ENCODE results near the gene LOC101059915.

The LOC101059915 gene

DNA sequence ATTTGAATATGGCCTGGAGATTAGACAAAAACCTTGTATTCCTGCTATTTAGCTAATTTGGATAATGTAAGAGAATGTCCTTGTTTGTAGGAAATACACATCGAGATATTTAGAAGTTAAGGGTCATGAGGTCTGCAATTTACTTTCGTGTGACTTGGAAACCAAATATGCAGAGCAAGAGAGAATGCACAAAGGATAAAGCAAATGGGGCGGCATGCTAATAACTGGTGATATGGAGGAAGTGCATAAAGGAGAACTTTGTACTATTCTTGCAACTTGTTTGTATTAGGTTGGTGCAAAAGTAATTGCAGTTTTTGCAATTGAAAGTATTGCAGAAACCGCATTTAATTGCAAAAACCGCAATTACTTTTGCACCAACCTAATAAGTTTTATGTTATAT lies 41.9 kb upstream of the LOC101059915 start:
- no peak overlapping the region for H3K4me3 Mint-ChIP-seq
- TF ChIP-seq, protein P1, sequence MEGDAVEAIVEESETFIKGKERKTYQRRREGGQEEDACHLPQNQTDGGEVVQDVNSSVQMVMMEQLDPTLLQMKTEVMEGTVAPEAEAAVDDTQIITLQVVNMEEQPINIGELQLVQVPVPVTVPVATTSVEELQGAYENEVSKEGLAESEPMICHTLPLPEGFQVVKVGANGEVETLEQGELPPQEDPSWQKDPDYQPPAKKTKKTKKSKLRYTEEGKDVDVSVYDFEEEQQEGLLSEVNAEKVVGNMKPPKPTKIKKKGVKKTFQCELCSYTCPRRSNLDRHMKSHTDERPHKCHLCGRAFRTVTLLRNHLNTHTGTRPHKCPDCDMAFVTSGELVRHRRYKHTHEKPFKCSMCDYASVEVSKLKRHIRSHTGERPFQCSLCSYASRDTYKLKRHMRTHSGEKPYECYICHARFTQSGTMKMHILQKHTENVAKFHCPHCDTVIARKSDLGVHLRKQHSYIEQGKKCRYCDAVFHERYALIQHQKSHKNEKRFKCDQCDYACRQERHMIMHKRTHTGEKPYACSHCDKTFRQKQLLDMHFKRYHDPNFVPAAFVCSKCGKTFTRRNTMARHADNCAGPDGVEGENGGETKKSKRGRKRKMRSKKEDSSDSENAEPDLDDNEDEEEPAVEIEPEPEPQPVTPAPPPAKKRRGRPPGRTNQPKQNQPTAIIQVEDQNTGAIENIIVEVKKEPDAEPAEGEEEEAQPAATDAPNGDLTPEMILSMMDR (IDR thresholded peaks at IDR 0.05; ENCODE audit: unreplicated experiment): no peak
- peaks cover 3% of the 10 kb centered on the region for H3K9me3 Mint-ChIP-seq
- no peak overlapping the region for H3K27ac Mint-ChIP-seq
- H3K36me3 Mint-ChIP-seq: no peaks in the 10 kb centered on the region
- no peaks in the 10 kb centered on the region for H3K27me3 Mint-ChIP-seq (ENCODE audit: low read depth)
- H3K4me1 Mint-ChIP-seq: peaks cover 4% of the 10 kb centered on the region
- DNase-seq (ENCODE audit: low spot score in 2 of 2, unreplicated experiment in 2 of 2): no peak

DNA sequence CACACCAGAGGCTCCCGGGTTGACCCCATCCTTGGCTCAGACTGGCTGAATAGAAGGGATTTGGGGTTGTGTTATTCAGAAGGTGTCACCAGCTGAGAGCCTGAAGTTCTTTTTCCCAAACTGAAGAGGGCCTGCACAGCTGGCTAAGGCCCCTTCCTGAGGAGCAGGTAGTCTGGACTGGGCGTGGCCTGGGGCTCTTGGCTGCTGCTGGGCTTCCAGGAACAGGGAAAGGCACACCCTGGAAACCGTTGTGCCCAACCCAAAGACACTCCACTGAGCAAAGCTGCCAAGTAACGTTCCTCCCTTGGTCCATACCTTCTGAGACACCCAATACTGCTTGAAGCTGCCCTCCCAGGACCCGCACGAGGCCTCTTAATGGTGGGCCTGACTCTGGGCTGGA lies 40.8 kb upstream of the LOC101059915 start:
- Mint-ChIP-seq H3K36me3 (no peaks in the 10 kb centered on the region), H3K9me3 (no peaks in the 10 kb centered on the region), H3K27ac (no peak overlapping the region), H3K4me3 (no peak overlapping the region), H3K27me3 (ENCODE audit: low read depth) (no peaks in the 10 kb centered on the region), H3K4me1 (peaks cover 4% of the 10 kb centered on the region)
- no peak for DNase-seq (ENCODE audit: low spot score in 2 of 2, unreplicated experiment in 2 of 2)
- TF ChIP-seq, protein P1 (IDR thresholded peaks at IDR 0.05; ENCODE audit: unreplicated experiment): no peak

DNA sequence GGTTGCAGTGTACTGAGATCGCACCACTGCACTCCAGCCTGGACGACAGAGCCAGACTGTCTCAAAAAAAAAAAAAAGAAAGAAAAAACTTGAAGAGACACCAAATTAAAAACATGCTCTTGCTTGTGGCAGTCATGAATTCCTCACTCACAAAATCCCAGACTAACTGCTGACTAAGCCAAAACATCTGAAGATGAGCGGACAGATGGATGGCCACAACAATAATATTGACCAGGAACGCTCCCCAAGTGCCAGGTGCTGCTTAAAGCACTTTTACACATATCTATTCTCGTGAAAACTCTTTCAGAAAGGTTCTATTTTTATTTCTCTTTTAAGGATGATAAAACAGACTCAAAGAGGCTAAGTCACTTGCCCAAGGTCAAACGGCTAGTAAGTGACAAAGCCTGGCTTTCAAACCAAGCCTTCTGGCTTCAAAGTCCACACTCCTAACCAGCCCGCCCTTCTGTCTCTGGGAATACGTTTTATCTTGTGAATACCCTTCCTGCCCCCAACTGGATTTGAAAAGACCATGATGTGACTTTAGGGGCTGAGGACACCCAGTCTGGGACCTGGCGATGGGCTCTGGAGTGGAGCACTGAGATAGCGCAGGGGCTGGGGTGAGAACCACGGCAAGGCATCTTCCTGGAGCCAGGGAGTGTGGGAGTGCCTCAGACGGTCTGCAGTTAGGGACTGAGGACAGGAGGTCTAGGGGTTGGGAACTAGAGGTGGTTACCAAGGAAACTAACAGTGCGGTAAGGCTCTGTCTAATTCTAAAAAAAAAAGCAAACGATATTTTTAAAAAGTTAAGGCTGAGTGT lies 39.5 kb upstream of the LOC101059915 start:
- Mint-ChIP-seq H3K9me3 (peaks cover 10% of the 10 kb centered on the region), H3K27me3 (ENCODE audit: low read depth) (no peaks in the 10 kb centered on the region), H3K36me3 (no peaks in the 10 kb centered on the region), H3K4me1 (peaks cover 1% of the 10 kb centered on the region), H3K4me3 (no peak overlapping the region), H3K27ac (no peak overlapping the region)
- TF ChIP-seq, protein P1 (IDR thresholded peaks at IDR 0.05; ENCODE audit: unreplicated experiment): no peak
- DNase-seq (ENCODE audit: low spot score in 2 of 2, unreplicated experiment in 2 of 2): no peak

DNA sequence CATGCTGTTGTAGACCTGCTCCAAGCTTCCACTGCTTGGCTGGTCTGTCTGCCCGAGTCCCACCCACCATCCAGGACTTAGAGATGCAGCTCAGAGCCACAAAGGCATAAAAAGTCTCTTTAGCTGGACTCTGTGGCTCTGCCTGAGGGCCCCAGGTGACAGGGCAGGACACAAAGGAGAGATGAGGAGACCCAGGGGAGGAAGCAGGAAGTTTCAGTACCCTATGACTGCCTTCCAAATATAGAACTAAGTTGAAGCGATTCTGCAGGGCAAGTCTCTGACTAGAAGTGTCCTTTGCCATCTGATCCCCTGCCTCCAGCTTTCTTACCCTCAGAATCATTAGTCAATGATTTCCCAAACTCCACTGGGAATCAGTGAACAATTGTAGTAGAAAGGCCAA lies 37.9 kb upstream of the LOC101059915 start:
- TF ChIP-seq, protein P1 (IDR thresholded peaks at IDR 0.05; ENCODE audit: unreplicated experiment): no peak
- DNase-seq (ENCODE audit: low spot score in 2 of 2, unreplicated experiment in 2 of 2): no peak
- peaks cover 15% of the 10 kb centered on the region for H3K9me3 Mint-ChIP-seq
- H3K4me1 Mint-ChIP-seq: no peaks in the 10 kb centered on the region
- no peaks in the 10 kb centered on the region for H3K27me3 Mint-ChIP-seq (ENCODE audit: low read depth)
- no peaks in the 10 kb centered on the region for H3K36me3 Mint-ChIP-seq
- H3K27ac Mint-ChIP-seq: no peak overlapping the region
- H3K4me3 Mint-ChIP-seq: no peak overlapping the region

DNA sequence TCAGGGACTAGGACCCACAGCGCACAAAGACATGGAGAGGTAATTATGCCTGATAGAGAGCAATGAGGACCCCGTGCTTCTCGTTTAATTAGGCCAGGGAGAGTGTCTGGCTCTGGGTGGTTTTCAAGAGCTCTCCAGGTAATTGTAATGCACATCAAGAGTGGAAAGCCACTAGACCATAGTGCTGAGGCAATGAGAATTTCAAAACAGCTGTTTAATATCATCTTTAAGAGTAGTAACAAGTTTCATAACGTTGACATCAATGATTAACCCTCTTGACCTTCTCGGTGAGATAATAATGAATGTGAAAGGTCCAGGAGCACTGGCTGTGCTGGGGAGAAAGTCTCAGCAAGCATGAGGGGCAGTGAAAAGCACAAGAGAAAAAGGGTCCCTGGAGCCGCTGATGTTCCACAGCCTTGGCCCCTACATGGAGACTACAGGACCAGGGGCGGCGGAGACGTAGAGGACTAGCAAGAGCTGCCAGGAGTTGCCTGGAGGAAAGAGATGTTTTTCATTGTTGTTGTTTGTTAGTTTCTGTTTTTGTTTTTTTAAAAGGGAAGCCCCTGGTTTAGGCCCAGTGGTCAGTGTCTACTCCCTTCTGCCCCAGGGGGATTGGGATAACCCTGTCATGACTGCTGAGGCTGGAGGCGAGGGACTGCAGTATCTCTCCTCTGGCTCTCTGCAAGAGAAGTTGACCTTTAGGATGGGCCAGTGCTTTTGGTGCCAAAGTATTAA lies 34.3 kb upstream of the LOC101059915 start:
- no peaks in the 10 kb centered on the region for H3K4me1 Mint-ChIP-seq
- peaks cover 15% of the 10 kb centered on the region for H3K9me3 Mint-ChIP-seq
- H3K4me3 Mint-ChIP-seq: no peak overlapping the region
- H3K36me3 Mint-ChIP-seq: no peaks in the 10 kb centered on the region
- TF ChIP-seq, protein P1 (IDR thresholded peaks at IDR 0.05; ENCODE audit: unreplicated experiment): no peak
- H3K27ac Mint-ChIP-seq: no peak overlapping the region
- H3K27me3 Mint-ChIP-seq (ENCODE audit: low read depth): no peaks in the 10 kb centered on the region
- no peak for DNase-seq (ENCODE audit: low spot score in 2 of 2, unreplicated experiment in 2 of 2)
